ENCODE measurements around the gene CCDC24.

DNA sequence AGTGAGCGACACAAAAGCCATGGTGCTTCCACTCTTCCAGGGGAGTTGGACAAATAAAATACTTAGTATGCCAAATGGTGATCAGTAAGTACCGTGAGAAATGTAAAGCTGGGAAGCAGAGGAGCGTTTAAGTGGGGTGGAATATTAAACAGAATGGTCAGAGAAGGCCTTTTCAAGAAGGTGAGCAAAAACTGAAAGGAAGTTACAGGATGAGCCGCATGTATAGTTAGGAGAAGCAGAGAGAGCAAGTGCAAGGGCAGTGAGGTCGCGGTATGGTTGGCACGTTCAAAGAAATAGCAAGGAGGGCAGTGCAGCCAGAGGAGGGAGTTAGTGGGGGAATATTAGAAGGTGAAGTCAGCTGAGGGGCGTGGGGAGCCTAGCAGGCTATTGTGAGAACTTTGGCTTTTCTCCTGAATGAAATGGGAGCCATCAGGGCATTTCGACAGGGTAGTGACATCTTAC, 17.4 kb upstream of the CCDC24 start:
- TF ChIP-seq POLR2A (IDR thresholded peaks at IDR 0.05; ENCODE audit: low read length) (no peak), GATA1 (IDR thresholded peaks at IDR 0.05; ENCODE audit: low read depth, low read length) (no peak)
